Uterus (tissue), 2 donors: ENCODE measurements around the gene WDR55.

Source experiments
- CTCF ChIP-seq, 4 experiments: fragments of 200-600 bp in 2 of 4; fragments of 450-650 bp in 2 of 4; sonication (generic) in 2 of 4; IDR thresholded peaks; one replicate each; pipeline ENCODE4 v1.5.1; 2016 to 2019; ENCODE audit warnings: antibody characterized with exemption in 4 of 4, mild to moderate bottlenecking in 2 of 4, moderate library complexity in 1 of 4
- POLR2A ChIP-seq, 2 donors: fragments of 450-650 bp; IDR thresholded peaks; one replicate each; pipeline ENCODE4 v1.6.1; 2016; ENCODE audit warnings: antibody characterized with exemption in 2 of 2, mild to moderate bottlenecking in 1 of 2, moderate library complexity in 1 of 2

GRCh38 chr5:140641716-140642115 is 23.0 kb upstream of the WDR55 start:
- TF ChIP-seq CTCF (IDR thresholded peaks at IDR 0.05) (no peak), POLR2A (IDR thresholded peaks at IDR 0.05) (no peak)
